K562 (cell line): ENCODE data around the gene SCTR. TPM values are rescaled to one million over a fixed set of nuclear protein-coding genes. Genes with fewer than 3 reads are reported as not detected.
A peak's percentile ranks its signal among the peaks of the same experiment; 100 is the strongest.

ENCODE experiments used
- BMI1 ChIP-seq: fragments of 150-350 bp; IDR thresholded peaks from 2 replicates; pipeline ENCODE4 v1.6.1; 2014; ENCODE audit warnings: low read length
- E2F6 ChIP-seq, 2 experiments: IDR thresholded peaks; 2 replicates each; pipeline ENCODE4 v1.6.1; 2011; ENCODE audit warnings: borderline replicate concordance in 1 of 2, control low read depth in 1 of 2, low read depth in 1 of 2, low read length in 1 of 2, mild to moderate bottlenecking in 1 of 2, mixed read lengths in 1 of 2, moderate library complexity in 1 of 2; ENCODE audit not compliant: insufficient read depth in 1 of 2, insufficient read length in 1 of 2, poor library complexity in 1 of 2, severe bottlenecking in 1 of 2; ENCODE audit errors: extremely low read depth in 1 of 2
- E2F8 ChIP-seq: fragments of 450-650 bp; IDR thresholded peaks from 2 replicates; pipeline ENCODE4 v1.7.1; 2018; ENCODE audit warnings: mild to moderate bottlenecking, low read depth; ENCODE audit not compliant: partially characterized antibody
- MAFF ChIP-seq: IDR thresholded peaks from 2 replicates; pipeline ENCODE4 v1.6.1; 2012; ENCODE audit warnings: low read length, improper control_type of control experiment
- MBD2 ChIP-seq: sonication (generic); IDR thresholded peaks from 2 replicates; pipeline ENCODE4 v1.6.1; 2016; ENCODE audit warnings: low read depth, borderline replicate concordance
- NEUROD1 ChIP-seq: fragments of 150-350 bp; IDR thresholded peaks from 2 replicates; pipeline ENCODE4 v1.6.1; 2014; ENCODE audit warnings: borderline replicate concordance, low read length, low read depth; ENCODE audit not compliant: partially characterized antibody
- NONO ChIP-seq, 2 experiments: fragments of 200-400 bp in 1 of 2; fragments of 450-650 bp in 1 of 2; formaldehyde crosslinking in 1 of 2; IDR thresholded peaks; 2 replicates each; pipeline ENCODE4 v1.6.1; 2017; ENCODE audit warnings: low read depth in 2 of 2, mild to moderate bottlenecking in 2 of 2, moderate library complexity in 2 of 2, low read length in 1 of 2
- NRF1 ChIP-seq, 2 experiments: fragments of 450-650 bp; IDR thresholded peaks in 1 of 2; conservative IDR thresholded peaks in 1 of 2; 2 replicates each; pipeline ENCODE4 v1.6.1; 2014; ENCODE audit warnings: mild to moderate bottlenecking in 2 of 2
- NUFIP1 ChIP-seq: fragments of 450-650 bp; IDR thresholded peaks from 2 replicates; pipeline ENCODE4 v1.6.1; 2018; ENCODE audit not compliant: partially characterized antibody
- RB1 ChIP-seq: fragments of 450-650 bp; IDR thresholded peaks from 2 replicates; pipeline ENCODE4 v1.6.1; 2017; ENCODE audit warnings: low read depth, mild to moderate bottlenecking
- RFX1 ChIP-seq: fragments of 450-650 bp; IDR thresholded peaks from 2 replicates; pipeline ENCODE4 v1.6.1; 2016; ENCODE audit warnings: mild to moderate bottlenecking, moderate library complexity
- SMAD1 ChIP-seq: fragments of 150-350 bp; IDR thresholded peaks from 2 replicates; pipeline ENCODE4 v1.6.1; 2014; ENCODE audit warnings: low read length, low read depth; ENCODE audit not compliant: partially characterized antibody
- SOX6 ChIP-seq: fragments of 450-650 bp; IDR thresholded peaks from 2 replicates; pipeline ENCODE4 v1.6.1; 2014; ENCODE audit warnings: mild to moderate bottlenecking
- TOE1 ChIP-seq, 2 experiments: fragments of 450-650 bp in 1 of 2; sonication (generic) in 1 of 2; formaldehyde crosslinking in 1 of 2; IDR thresholded peaks; 2 replicates each; pipeline versions ENCODE4 v1.7.1 to v1.8.0; 2016 to 2022; ENCODE audit warnings: borderline replicate concordance in 2 of 2, mild to moderate bottlenecking in 2 of 2, antibody characterized with exemption in 1 of 2, inconsistent platforms in 1 of 2, low read depth in 1 of 2, missing genetic modification reagents in 1 of 2, moderate library complexity in 1 of 2
- TRIM28 ChIP-seq: fragments of 450-650 bp; IDR thresholded peaks from 2 replicates; pipeline ENCODE4 v1.6.1; 2017
- ZBTB7A ChIP-seq: IDR thresholded peaks from 2 replicates; pipeline ENCODE4 v1.6.1; 2011; ENCODE audit warnings: low read depth, mild to moderate bottlenecking, low read length, moderate library complexity, borderline replicate concordance; ENCODE audit not compliant: control insufficient read depth
- ZFP91 ChIP-seq: sonication (generic); formaldehyde crosslinking; IDR thresholded peaks from 2 replicates; pipeline ENCODE4 v1.8.0; 2022; ENCODE audit warnings: mild to moderate bottlenecking, missing genetic modification reagents
- ZNF12 ChIP-seq: sonication (generic); formaldehyde crosslinking; IDR thresholded peaks from 2 replicates; pipeline ENCODE4 v1.4.0; 2020; ENCODE audit warnings: mild to moderate bottlenecking, missing genetic modification reagents
- ZNF696 ChIP-seq: fragments of 250-450 bp; sonication (Bioruptor Pico); conservative IDR thresholded peaks from 2 replicates; pipeline ENCODE4 v1.4.0; 2020; ENCODE audit warnings: mild to moderate bottlenecking, moderate library complexity
- polyA plus RNA-seq, 8 experiments: library from polyadenylated mRNA; depleted of rRNA in 4 of 8; stranded (reverse) in 5 of 8; unstranded in 3 of 8; fragments of >200 nt; fragmentation: Nextera tagmentation in 2 of 8; fragmentation: Illumina TruSeq in 1 of 8; extraction: Ambion mirVana in 2 of 8; extraction: Trizol in 1 of 8; gene quantifications; 2 replicates each; pipeline versions ENCODE4 v1.2.1 to v1.2.3, GENCODE V29; 2011 to 2014; ENCODE audit warnings: inconsistent platforms in 1 of 8, missing spikeins in 1 of 8
- total RNA-seq, 7 experiments: library from RNA; depleted of rRNA in 6 of 7; stranded (reverse); fragments of >200 nt in 6 of 7; fragmentation: Illumina TruSeq in 2 of 7; extraction: Trizol in 2 of 7; gene quantifications; 2 replicates each; pipeline versions ENCODE4 v1.2.1 to v1.2.3, GENCODE V29; 2011 to 2021; ENCODE audit warnings: low replicate concordance in 1 of 7
- TF ChIP-seq, protein P1 (sequence below): fragments of 450-650 bp; IDR thresholded peaks from 2 replicates; pipeline ENCODE4 v1.6.1; 2016

Gene SCTR
- total and polyA plus RNA-seq, 9 of the 15 experiments (the other 6 are each of a cell fraction or from before 2014, with no cell fraction given) = not detected

DNA sequence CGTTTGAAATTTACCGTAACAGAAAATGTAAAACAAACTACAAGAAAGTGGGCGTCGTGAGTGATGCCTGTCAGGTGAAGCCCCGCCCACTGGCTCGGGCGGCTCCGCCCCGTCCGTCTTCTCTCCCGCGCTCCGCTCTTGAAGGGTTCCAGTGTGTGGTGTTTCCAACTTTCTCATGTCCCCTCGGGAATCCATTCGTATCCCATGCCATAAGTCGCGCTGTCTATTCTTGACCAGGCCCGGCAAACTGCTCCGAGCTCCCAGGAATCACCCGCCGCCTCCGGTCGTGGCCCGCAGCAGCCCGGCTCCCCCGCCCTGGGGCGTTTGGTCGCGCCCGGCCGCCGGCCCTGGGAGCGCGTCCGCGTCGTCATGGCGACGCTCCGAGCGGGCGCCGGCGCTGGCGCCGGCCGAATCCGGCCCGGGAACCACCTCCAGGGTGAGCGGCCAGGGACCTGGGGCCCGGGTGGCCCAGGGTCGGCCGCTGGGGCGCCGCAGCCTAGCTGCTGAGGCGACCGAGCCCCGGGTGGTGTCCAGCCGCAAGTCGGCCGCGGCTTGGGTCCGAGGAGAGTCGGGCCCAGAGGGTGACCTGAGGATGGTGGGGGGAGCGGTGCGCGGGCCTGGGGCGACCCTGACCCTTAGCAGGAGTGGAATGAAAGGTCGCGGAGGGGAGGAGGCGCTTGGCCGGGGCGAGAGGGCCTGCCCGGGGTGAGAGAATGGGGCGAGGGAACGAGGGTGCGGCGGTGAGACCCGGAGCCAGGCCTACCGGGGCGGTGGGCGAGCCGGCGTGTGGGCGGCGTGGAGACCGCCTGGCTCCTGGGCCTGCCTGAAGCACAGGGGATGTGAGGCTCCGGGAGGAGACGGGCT lies 20.0 kb upstream of the SCTR start, which contains the start of gene CFAP221 (continued):
- TF ChIP-seq E2F8 = peak; percentile 85
- TF ChIP-seq SMAD1 = peak; percentile 16
- TF ChIP-seq MBD2 = peak; percentile 94
- peak; percentile 86 for TF ChIP-seq NUFIP1
- TF ChIP-seq NEUROD1 = peak; percentile 76
- TF ChIP-seq BMI1 = peak; percentile 86
- peak; percentile 44; the same call in 1 of the 2 replicates for TF ChIP-seq ZNF12 (CRISPR knock-in tag)
- TF ChIP-seq ZNF696 (CRISPR knock-in tag) = no peak
- TF ChIP-seq ZBTB7A = peak; percentile 47; the same call in 1 of the 2 replicates
- TF ChIP-seq NONO (IDR thresholded peaks at IDR 0.05; ENCODE audit: low read depth in 2 of 2, low read length in 1 of 2) = peak in 1 of 2 experiments; percentile 100; a peak in 2 of 4 replicates
- TF ChIP-seq SOX6 = no peak
- TF ChIP-seq TRIM28 = peak; percentile 22; the same call in 1 of the 2 replicates
- TF ChIP-seq RB1 = peak; percentile 96
- TF ChIP-seq, protein P1, sequence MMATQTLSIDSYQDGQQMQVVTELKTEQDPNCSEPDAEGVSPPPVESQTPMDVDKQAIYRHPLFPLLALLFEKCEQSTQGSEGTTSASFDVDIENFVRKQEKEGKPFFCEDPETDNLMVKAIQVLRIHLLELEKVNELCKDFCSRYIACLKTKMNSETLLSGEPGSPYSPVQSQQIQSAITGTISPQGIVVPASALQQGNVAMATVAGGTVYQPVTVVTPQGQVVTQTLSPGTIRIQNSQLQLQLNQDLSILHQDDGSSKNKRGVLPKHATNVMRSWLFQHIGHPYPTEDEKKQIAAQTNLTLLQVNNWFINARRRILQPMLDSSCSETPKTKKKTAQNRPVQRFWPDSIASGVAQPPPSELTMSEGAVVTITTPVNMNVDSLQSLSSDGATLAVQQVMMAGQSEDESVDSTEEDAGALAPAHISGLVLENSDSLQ = peak; percentile 97
- TF ChIP-seq NRF1 (conservative IDR thresholded peaks at IDR 0.05 in 1 of 2, IDR thresholded peaks at IDR 0.05 in 1 of 2) = peak; percentile 51 to 52; a peak in 3 of 4 replicates
- TF ChIP-seq RFX1 = peak; percentile 83
- peak; percentile 98 for TF ChIP-seq TOE1 (IDR thresholded peaks at IDR 0.05; ENCODE audit: borderline replicate concordance)
- no peak for TF ChIP-seq TOE1 (CRISPR knock-in tag; IDR thresholded peaks at IDR 0.05; ENCODE audit: borderline replicate concordance, low read depth)
- TF ChIP-seq E2F6 (IDR thresholded peaks at IDR 0.05; ENCODE audit: borderline replicate concordance in 1 of 2, extremely low read depth in 1 of 2, insufficient read depth in 1 of 2, insufficient read length in 1 of 2, low read depth in 1 of 2, low read length in 1 of 2, poor library complexity in 1 of 2, severe bottlenecking in 1 of 2) = peak in 1 of 2 experiments; percentile 5
- TF ChIP-seq ZFP91 = no peak
- peak; percentile 46; the same call in 1 of the 2 replicates for TF ChIP-seq MAFF
